PC-9 (cell line): ENCODE results near the gene LEMD3.

Experiments used
- EZH2 ChIP-seq: fragments of 200-600 bp; sonication (generic); IDR thresholded peaks from 2 replicates; pipeline ENCODE4 v1.8.0; 2017; ENCODE audit warnings: antibody characterized with exemption, low read depth
- TF ChIP-seq, protein P1 (sequence below): fragments of 200-600 bp; sonication (generic); conservative IDR thresholded peaks from 2 replicates; pipeline ENCODE4 v1.6.1; 2017; ENCODE audit warnings: mixed run types, antibody characterized with exemption, mild to moderate bottlenecking, moderate library complexity

DNA sequence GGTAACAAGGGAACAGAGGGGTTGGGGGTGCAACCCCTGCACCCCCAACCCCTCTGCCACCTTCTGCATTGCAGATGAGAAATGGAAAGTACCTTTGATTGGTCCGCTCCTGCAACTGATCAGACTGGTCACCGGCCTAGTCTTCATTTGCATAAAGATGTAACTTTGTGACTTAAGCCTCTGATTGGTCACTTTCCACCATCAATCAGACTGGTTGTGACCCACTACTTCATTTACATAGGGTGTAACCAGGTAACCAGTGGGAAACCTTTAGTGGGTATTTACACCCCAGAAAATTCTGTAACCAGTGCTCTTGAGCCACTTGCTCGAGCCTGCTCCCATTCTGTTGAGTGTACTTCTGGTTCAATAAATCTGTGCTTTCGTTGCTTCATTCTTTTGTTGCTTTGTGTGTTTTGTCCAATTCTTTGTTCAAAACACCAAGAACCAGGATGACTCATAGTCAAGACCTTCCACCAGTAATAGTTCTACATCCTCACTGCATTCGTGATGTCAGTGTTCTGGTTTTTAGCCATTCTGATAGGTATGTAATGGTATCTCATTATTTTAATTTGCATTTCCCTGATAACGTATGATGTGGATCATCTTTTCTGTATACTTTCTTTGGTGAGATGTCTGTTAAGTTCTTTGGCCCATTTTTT, 30.8 kb downstream of the LEMD3 start:
- TF ChIP-seq, protein P1, sequence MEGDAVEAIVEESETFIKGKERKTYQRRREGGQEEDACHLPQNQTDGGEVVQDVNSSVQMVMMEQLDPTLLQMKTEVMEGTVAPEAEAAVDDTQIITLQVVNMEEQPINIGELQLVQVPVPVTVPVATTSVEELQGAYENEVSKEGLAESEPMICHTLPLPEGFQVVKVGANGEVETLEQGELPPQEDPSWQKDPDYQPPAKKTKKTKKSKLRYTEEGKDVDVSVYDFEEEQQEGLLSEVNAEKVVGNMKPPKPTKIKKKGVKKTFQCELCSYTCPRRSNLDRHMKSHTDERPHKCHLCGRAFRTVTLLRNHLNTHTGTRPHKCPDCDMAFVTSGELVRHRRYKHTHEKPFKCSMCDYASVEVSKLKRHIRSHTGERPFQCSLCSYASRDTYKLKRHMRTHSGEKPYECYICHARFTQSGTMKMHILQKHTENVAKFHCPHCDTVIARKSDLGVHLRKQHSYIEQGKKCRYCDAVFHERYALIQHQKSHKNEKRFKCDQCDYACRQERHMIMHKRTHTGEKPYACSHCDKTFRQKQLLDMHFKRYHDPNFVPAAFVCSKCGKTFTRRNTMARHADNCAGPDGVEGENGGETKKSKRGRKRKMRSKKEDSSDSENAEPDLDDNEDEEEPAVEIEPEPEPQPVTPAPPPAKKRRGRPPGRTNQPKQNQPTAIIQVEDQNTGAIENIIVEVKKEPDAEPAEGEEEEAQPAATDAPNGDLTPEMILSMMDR = no peak
- no peak for TF ChIP-seq EZH2
